ENCODE measurements around the gene APBB1IP.

Gene APBB1IP

DNA sequence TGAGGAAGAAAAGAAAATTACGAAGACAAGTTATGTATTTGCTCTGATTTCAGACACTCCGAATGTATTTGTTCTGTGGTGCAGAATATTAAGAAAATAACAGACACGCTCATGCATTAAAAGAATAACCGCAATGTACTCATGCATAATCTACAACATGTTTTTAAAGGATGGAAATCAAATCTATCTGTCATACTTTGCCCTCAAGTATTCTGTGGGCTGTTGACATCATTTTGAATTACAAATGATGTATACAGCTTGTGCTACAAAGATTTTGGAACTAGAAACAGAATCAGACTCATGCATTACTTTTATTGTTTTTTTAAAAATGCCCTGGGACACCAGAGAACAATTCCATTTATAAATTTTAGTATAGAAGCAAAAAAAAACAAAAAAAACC is 69.9 kb downstream of the APBB1IP start:
- no peak for DNase-seq (ENCODE audit: low spot score)

DNA sequence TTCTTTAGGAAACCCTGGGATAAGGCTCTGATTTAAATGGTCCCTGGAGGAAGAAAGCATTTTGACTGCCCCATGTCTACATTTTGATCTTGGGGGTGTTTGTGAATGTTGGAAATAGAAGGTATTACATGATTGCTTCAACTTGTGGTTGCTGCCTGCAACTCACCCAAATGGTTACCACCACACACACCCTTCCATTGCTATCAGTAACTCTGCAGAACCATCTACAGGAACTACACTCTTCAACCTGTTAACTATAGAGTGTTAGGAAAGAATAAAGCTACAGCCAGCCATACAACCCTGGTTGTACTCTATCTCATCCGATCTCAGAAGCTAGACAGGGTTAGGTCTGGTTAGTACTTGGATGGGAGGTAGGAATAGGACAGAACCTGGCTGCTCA is 71.2 kb downstream of the APBB1IP start:
- DNase-seq (ENCODE audit: low spot score), result no peak

DNA sequence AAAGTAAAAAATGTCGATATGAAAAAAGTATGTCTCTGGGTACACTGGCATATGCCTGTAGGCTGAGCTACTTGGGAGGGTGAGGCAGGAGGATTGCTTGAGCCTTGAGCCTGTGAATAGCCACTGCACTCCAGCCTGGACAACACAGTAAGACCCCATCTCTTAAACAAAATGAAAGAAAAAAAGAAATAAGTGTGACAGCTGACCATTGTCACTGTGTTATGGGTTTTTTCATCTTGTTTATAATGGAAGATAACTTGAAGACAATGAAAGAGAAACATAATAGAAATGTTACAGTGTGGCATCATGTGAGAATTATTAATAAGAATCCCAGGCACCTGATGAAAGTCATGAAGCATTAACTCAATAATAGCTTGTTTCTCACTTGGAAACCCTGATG is 75.0 kb downstream of the APBB1IP start:
- DNase-seq (ENCODE audit: low spot score), result no peak

DNA sequence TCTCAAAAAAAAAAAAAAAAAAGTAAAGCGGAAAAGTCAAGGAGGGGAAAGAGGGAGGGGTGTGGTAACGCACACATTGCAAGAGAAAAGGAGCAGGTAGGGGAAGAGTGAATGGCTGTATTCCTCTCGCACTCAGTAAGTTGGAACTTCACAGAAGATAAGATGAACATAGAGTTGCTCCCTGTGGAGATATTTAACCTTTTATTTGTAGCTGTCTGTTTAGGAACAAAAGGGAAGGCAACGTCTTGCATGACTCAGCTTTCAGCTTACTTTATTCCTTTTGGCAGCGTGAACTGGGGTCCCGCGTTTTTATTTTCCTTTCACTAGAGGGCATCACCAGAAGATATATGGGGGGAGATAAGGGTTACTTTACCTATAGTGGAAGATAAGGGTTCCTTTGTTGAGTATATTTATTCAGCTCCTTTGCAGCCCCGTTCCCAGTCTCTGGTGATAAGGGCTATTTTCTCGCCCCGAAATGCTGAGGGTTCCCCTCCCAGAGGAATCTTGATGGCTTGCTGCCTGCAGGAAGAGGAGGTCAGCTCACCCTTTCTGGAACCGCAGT is 78.5 kb downstream of the APBB1IP start:
- peak; percentile 7 for DNase-seq (ENCODE audit: low spot score)

DNA sequence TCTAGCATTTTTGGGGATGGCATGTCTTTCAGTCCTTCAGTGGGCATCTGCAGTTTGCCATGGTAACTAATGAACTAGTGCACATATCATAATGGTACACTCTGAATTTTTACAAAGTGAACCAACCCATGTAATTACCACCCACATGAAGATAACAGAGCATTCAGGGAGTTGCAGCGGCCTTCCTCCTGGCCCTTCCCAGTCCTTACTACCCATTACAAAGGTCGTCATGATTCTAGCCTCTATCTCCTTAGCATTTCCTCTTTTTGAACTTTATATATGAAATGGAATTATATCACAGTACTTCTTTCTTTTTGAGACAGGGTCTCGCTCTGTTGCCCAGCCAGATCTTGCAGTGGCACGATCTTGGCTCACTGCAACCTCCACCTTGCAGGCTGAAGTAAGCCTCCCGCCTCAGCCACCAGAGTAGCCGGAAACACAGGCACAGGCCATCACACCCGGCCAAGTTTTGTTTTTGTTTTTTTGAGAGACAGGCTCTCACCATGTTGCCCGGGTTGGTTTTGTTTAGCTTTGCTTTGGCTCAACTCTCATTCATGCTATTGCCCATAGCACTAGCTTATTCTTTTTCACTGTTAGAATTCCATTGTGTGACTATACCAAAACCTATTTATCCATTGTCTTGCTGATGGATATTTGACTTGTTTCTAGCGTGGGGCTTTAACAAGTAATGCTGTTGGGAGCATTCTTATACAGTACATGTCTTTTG is 79.2 kb downstream of the APBB1IP start:
- DNase-seq (ENCODE audit: low spot score), result no peak

DNA sequence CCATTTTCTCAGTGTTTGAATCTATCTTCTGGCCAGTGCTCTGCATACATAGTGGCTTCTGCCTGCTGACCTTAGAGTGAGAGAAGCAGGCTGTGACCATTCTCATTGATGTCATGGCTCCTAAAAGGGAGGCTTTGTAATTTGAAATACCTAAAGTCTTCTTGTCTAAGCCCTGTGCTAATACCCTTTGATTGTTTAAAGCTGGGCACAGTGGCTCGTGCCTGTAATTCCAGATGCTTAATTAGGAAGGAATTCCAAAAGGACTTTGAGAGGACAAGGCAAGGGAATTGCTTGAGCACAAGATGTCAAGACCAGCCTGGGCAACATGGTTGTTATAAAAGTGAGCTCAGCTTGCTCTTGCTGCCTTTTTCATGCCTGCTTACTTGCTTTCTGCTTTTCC is 81.7 kb downstream of the APBB1IP start:
- DNase-seq (ENCODE audit: low spot score), result no peak

DNA sequence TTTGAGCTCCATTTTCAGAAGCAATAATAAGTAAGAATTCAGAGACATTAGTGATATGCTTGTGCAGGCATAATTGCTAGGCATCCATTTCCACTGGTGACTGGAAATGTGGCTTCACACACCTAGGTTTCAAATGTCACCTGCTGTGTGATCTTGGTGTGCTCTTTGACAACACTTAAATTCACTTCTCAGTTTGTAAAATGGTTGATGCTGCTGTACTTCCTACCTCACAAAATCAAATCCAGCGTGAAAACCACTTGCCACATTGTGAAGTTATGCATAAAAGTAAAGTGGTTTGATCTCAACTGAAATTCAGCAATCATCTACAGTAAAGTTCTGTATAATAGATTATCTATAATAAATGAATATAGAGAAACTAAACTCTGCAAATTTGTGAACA is 82.4 kb downstream of the APBB1IP start:
- no peak for DNase-seq (ENCODE audit: low spot score)

DNA sequence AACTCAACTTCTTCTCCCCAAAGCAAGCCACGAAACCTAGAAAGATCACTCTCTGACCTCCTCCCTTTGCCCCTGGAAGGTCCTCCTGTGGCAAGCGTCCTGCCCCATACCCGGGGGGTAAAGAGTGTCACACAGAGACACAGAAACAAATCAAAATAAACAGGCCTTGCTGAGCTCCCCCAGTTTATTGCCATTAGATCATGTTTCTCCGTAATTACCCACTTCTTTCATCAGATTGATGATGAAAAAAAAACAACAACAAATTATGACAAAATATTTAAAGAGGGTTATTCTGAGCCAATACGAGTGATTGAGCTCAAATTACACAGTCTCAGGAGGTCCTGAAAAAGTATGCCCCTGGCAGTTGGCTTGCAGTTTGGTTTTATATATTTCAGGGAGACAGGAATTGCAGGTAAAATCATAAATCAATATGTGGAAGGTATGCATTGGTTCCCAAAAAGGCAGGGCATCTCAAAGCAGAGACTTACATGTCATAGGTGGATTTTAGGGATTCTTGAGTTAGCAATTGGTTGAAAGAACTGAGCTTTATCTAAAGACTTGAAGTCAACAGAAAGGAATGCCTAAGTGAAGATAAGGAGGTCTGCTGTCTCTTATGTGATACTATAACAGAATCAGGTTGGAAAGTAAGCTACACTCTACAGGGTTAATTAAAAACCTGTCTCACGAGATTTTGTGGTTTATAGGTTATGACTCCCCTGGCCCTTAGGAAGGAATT is 86.2 kb downstream of the APBB1IP start:
- DNase-seq (ENCODE audit: low spot score), result no peak

DNA sequence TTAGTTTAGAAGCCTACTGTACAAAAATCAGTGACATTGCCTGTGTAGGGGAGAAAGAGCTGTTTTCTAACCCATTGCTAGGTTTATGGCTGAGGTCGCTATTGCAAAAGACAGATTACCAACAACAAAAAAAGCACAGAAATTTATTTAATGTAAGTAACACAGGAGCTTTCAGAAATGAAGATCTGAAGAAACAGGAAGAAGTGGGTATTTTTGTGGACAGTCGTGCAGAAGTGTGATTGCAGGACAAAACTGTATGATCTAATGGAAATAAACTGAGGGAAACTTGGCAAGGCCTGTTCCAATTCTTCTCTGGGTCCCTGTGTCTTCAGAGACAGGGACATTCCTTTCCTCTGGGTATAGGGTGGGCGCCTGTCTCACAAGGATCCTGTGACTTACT is 87.4 kb downstream of the APBB1IP start:
- no peak for DNase-seq (ENCODE audit: low spot score)

DNA sequence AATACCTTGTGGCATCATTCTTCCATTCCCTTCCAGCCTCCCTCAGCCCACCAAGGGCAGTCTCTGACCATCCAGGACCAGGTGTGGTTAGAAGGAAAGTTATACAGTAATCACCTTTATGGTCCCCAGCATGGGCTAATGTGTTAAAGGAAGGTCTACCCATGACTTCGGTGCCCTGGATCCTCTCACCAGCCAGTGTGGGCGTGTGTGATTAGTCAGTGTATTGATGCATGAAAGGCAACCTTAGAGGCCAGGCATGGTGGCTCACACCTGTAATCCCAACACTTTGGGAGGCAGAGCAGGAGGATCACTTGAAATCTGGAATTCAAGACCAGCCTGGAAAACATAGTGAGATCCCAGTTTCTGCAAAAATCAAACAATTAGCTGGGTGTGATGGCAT is 88.9 kb downstream of the APBB1IP start:
- no peak for DNase-seq (ENCODE audit: low spot score)

DNA sequence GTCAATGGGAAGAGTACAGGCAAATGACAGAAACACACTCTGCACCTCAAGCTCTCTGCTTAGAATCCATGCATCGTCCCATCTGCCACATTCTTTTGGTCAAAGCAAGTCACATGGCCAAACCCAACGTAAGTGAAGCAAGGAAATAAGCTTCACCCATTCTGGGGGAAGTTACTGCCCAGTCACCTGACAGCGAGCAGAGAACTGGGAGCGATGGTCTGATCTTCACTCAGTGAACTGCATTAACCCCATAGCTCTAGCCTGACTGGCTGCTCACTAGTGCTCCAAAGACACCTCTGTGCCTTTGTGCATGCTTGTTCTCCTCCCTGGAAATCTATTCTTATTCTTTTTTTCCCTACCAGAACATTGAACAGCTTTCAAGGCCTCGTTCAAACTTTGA is 89.9 kb downstream of the APBB1IP start:
- no peak for DNase-seq (ENCODE audit: low spot score)

DNA sequence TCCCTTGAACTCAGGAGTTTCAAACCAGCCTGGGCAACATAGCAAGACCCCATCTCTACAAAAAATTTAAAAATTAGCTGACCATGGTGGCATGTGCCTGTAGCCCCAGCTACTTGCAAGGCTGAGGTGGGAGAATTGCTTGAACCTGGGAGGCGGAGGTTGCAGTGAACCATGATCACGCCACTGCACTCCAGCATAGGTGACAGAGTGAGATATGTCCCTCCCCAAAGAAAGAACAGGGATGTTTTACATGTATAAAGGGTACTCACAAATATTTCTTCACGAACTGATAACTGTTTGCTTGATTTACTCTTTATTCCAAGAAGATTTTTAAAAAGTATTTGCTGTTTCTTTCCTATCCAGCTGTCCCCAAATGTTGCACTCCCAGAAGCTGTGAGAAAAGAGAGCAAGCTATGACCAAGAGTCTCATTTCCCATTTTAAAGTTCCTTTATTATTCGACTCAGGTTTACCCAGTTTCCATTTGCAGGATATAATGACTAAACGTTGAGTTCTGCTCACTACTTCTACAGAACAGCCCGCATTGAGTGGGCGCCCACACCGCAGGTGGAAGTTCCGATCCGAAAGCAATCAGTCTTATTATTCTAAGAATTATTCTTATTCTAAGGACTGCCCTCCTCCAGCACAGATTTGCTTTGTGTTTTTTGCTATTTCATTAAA is 90.7 kb downstream of the APBB1IP start:
- no peak for DNase-seq (ENCODE audit: low spot score)

DNA sequence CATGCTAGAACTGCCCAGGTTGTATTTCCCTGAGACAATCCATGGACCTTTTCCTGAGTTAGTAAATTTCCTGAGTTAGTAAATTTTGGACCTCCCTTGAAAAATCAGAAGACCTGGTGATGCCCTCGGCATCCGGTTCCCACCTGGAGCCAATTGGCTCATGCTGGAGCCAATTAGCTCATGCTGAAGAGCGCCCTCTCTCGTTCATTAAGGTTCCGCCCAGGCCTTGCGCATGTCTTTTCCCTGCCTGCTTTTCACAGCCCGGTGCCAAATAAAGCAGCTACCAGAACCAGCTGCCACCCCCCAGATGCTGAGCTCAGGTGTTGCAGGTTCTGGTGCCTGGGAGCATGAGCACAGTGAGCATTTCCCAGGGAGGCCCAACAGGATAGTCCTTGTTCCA is 96.2 kb downstream of the APBB1IP start:
- no peak for DNase-seq (ENCODE audit: low spot score)

DNA sequence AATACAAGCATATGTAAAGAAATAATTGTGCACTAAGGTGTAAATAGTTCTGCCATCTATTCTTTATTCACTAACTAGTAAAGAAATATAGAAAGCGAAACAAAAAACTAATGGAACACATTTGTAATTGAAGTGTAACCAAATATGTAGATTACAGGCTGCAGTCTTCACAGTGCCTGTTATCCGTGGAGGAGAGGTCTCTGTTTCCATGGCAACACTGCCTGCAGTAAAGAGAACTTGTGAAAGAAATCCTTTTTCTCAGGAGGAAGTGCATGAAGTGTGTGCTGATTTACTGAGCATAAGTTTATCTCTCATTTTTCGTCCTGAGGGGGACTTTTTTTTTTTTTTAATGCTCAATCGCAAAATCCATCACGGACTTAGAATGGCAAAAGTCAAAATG is 102.5 kb downstream of the APBB1IP start:
- DNase-seq (ENCODE audit: low spot score), result no peak

DNA sequence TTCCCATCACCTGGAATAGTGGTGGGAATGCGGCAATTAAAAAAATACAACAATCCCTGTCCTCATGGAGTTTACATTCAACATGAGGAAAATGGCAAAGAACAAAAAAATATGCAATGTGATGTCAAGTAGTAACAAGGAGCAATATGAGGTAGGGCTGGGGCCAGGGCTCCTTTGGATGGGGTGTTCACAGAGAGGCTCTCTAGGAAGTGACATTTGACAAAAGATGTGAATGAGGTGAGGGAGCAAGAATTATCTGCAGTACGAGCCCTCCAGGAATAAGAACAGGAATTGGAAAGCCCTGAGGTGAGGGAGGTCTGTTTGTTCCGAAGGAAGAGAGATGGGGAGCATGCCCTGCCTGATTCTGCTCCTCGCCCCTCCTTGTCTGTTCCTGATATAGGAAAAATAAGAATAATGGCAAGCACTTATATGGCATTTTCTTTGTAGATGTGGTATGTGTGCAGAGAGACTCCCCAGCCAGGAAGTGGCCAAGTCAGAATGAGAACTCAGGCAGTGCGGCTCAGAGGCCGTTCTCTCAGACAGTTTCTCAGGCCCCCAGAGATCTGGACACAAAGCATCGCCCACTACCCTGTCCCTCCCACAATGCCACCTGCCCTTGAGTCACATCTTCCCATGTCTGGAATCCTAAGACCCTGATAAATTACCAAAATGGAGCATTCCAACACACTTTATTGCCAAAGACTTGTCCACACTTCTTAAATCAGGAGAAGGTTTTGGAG is 105.6 kb downstream of the APBB1IP start:
- no peak for DNase-seq (ENCODE audit: low spot score)

DNA sequence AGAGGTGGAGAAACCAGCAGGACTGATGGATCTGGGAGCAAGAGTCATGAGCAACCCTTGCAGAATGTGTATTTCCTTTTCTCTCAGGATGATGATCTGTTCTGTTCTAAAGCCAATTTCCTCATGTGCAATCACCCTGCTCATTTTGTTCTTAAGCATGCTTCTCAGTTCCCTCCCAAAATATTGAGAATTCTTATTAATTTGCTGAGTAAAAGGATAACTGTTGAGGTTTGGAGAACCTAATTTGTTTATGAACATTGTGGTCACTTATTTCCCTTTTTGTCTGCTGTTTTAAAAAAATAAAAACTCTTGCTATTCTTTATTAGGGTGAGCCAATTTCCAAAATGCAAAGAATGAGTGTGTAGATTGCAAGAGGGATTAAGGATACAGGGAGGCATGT is 106.8 kb downstream of the APBB1IP start:
- DNase-seq (ENCODE audit: low spot score), result no peak

DNA sequence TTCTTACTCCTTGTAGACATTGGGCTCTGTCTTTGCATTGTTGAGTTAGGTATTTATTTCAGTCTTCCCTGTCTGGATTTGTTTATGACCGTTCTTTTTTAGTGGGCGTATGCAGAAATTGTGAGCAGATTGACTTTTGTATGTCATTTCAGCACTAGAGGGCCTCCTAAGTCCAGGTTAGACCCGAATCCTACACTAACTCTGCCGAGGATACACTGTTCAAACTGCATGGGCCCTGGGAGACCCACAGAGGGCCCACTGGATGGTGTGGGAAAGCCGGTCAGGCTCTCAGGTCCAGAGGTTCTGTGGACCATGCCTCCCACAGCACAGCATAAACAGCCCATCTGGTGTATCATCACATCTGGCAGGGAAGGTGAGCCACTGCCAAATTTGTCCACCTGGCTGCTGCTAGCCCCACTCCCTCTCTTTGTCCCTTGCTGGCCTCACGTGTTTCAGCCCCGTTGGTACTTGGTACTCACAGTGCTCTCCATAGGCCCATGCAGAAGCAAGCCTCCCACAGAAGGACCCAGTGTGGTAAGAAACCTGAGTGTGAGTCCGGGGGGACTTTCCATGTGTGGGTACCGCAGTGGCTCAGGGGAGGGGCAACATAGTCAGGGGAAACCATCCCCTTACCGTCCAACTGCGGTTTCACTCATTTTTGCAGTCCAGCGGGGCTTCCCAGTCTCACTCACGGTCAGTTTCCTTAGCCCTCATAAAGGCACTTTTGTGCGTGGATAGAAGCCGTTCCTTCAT is 112.8 kb downstream of the APBB1IP start:
- DNase-seq (ENCODE audit: low spot score), result no peak

DNA sequence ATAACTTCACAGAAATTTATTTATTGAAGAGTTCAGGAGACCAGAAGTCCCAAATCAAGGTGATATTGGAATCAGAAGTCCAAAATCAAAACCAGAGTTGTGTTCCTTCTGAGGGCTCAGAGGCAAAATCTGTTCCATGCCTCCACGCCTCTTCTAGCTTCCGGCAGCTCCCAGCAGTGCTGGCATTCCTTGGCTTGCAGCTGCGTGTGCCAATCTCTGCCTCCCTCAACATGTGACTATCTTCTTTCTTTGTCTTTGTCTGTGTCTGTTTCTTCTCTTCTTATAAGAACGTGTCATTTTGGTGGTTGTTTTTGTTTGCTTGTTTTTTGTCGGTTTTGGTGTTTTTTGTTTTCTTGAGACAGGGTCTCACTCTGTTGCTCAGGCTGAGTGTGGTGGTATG is 116.1 kb downstream of the APBB1IP start:
- DNase-seq (ENCODE audit: low spot score), result no peak

DNA sequence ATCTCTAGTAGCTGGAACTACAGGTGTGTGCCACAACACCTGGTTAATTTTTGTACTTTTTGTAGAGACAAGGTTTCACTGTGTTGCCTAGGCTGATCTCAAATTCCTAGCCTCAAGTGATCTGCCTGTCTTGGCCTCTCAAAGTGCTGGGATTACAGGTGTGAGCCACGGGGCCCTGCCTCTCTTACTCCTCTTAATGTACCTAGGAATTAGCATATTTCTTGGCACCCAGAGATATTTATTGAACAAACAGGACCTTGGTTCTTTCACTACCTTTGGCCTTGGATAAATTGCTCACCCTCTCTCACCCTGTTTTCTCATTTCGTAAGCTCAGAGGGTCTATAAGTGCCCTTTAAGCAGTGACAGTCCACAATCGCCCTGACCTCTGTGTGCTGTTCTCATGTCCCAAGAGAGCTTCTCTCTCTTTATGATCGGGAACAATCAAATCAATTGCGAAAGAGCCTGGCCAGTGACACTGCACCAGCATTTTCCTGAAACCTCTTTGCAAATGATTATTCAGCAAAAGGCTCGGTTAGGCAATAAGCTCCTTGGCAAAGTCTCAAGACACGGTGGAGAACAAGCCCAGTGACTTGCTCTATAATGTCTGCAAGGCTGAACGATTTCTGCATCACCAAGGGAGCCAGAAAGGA is 117.7 kb downstream of the APBB1IP start:
- DNase-seq (ENCODE audit: low spot score), result no peak

DNA sequence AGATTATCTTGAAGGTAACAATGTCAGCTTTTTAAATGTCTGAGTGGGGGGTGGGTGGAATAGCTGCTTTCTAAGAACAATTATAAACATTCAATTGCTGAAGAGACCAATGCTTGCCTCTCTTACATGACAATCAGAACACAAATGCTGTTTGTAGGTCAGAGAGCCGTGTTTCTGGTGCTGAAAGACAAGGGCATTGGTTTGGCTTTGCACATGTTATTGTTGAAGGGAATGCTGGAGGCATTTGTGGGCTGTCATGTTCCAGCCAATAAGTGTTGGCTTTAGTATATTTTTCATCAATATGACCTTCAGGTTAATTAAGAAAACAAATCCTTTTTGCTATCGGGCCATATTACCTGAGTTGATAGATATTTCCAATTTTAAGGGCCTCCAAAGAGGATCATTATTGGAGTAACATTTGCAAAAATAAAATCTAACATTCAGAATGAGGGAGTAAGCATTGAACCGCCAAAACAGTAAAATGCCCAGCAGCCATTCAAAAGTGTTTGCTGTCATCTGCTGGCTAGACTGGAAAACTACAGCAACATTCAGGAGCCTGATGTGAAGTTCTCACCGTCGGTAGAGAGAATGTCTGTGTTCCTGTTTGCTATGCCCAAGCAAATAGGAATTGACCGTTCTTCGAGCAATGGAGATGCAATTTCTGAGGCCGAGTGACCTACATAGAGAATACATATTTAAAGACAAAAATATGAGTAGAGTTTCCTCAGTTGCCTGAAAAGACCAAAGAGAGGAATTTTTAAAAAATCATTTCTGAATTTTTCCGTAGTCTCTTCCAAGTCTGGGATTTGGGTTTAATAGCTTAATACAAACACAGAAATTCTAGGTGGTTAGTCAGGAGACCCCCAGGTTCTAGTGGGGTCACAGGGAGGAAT is 118.9 kb downstream of the APBB1IP start:
- DNase-seq (ENCODE audit: low spot score), result peak; percentile 63
